GM12878 (cell line): ENCODE results near the gene PIGL. TPM values are rescaled to one million over a fixed set of nuclear protein-coding genes. Genes with fewer than 3 reads are reported as not detected.

Experiments used
- CBX5 ChIP-seq: sonication (generic); IDR thresholded peaks from 2 replicates; pipeline ENCODE4 v1.6.1; 2016; ENCODE audit warnings: low read depth, moderate library complexity, mild to moderate bottlenecking, inconsistent platforms
- CHD2 ChIP-seq: IDR thresholded peaks from 2 replicates; pipeline ENCODE4 v1.6.1; 2011; ENCODE audit warnings: low read depth, low read length, improper control_type of control experiment, borderline replicate concordance
- GATAD2B ChIP-seq: fragments of 450-650 bp; conservative IDR thresholded peaks from 2 replicates; pipeline ENCODE4 v1.6.1; 2017; ENCODE audit warnings: low read depth, mild to moderate bottlenecking, moderate library complexity
- IKZF2 ChIP-seq, 2 experiments: fragments of 450-650 bp; IDR thresholded peaks; 2 replicates each; pipeline ENCODE4 v1.6.1; 2017; ENCODE audit warnings: mild to moderate bottlenecking in 2 of 2, moderate library complexity in 2 of 2
- IRF4 ChIP-seq: IDR thresholded peaks from 2 replicates; pipeline ENCODE4 v1.6.1; 2011; ENCODE audit warnings: low read depth, low read length
- PAX5 ChIP-seq: IDR thresholded peaks from 2 replicates; pipeline ENCODE4 v1.6.1; 2011; ENCODE audit warnings: low read depth, low read length, borderline replicate concordance
- RAD21 ChIP-seq: IDR thresholded peaks from 2 replicates; pipeline ENCODE4 v1.6.1; 2011; ENCODE audit warnings: mild to moderate bottlenecking, low read depth, low read length, moderate library complexity; ENCODE audit not compliant: insufficient read depth
- RELA ChIP-seq: fragments of 450-650 bp; IDR thresholded peaks from 2 replicates; pipeline ENCODE4 v1.8.0; 2014; ENCODE audit warnings: borderline replicate concordance; ENCODE audit not compliant: partially characterized antibody
- SMARCA5 ChIP-seq: fragments of 450-650 bp; IDR thresholded peaks from 2 replicates; pipeline ENCODE4 v1.6.1; 2017; ENCODE audit warnings: mild to moderate bottlenecking
- TAF1 ChIP-seq: IDR thresholded peaks from 2 replicates; pipeline ENCODE4 v1.6.1; 2011; ENCODE audit warnings: mild to moderate bottlenecking, low read depth, low read length, borderline replicate concordance
- TCF3 ChIP-seq: IDR thresholded peaks from 2 replicates; pipeline ENCODE4 v1.6.1; 2012; ENCODE audit warnings: low read depth, mild to moderate bottlenecking, low read length, borderline replicate concordance; ENCODE audit not compliant: insufficient read depth
- ZNF274 ChIP-seq: IDR thresholded peaks from one replicate; pipeline ENCODE4 v1.8.0; 2011; ENCODE audit not compliant: insufficient read length, insufficient read depth
- polyA plus RNA-seq, 11 experiments: library from polyadenylated mRNA; depleted of rRNA in 4 of 11; unstranded in 6 of 11; stranded (reverse) in 5 of 11; fragments of >200 nt; fragmentation: Nextera tagmentation in 4 of 11; fragmentation: Illumina TruSeq in 1 of 11; extraction: Ambion mirVana in 4 of 11; extraction: Trizol in 1 of 11; gene quantifications; 1 replicate in 1 of 11; 2 replicates in 10 of 11; pipeline versions ENCODE4 v1.2.1 to v1.2.3, GENCODE V29; 2011 to 2016; ENCODE audit warnings: inconsistent platforms in 2 of 11, missing spikeins in 2 of 11, low read depth in 1 of 11
- total RNA-seq, 4 experiments: library from RNA; depleted of rRNA in 3 of 4; stranded (reverse); fragments of >200 nt in 3 of 4; fragmentation: Illumina TruSeq in 1 of 4; extraction: Trizol in 1 of 4; gene quantifications; 2 replicates each; pipeline versions ENCODE4 v1.2.1 to v1.2.3, GENCODE V29; 2013 to 2021
- TF ChIP-seq, protein P1 (sequence below): IDR thresholded peaks from 2 replicates; pipeline ENCODE4 v1.6.1; 2012; ENCODE audit warnings: low read depth, low read length, improper control_type of control experiment
- TF ChIP-seq, protein P2 (sequence below): fragments of 450-650 bp; IDR thresholded peaks from 2 replicates; pipeline ENCODE4 v1.6.1; 2017; ENCODE audit warnings: low read depth, mild to moderate bottlenecking, moderate library complexity

PIGL gene
- total and polyA plus RNA-seq, 10 of the 15 experiments (the other 5 are each of a cell fraction or from before 2014, with no cell fraction given) = 25.9 to 52.5 (median 30.2) TPM

DNA sequence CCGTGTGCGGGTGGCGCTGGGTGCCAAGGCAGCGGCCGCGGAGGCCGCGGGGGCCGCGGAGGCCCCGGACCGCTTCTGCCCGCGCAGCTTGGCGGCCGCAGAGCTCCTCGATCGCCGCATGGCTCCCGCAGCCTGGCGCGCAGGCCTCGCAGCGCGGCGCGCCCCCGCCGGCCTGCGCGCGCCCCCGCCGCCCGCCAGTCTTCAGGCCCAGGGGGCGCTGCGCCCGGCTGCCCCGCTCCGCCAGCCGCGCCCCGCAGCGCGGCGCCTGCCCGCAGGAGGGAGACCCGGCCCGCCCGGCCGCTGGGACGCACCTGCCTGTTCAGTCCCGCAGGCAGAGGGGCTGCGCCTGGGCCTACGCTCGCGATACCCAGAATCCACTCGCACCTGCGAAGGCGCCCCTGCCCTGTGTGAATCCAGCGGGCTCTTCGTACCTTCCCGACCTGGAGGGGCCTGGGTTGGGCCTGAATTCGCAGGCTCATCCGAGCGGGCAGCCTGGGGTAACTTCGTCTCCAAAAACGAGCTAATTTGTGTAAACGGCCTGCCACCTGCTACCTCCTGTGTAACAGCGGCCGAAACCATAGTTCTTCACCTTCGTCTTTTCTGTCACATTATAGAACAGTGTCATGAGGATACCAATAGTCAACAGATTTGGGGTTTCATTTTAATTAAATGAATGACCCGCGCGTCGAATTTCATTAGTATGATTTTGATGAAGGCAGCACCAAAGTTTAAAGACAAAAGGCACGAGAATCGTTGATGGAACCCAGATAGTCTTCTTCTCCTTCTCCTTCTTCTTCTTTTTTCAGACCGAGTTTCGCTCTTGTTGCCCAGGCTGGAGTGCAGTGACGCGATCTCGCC, 136.5 kb downstream of the PIGL start, which contains the start of gene CENPV (continued):
- TF ChIP-seq, protein P1, sequence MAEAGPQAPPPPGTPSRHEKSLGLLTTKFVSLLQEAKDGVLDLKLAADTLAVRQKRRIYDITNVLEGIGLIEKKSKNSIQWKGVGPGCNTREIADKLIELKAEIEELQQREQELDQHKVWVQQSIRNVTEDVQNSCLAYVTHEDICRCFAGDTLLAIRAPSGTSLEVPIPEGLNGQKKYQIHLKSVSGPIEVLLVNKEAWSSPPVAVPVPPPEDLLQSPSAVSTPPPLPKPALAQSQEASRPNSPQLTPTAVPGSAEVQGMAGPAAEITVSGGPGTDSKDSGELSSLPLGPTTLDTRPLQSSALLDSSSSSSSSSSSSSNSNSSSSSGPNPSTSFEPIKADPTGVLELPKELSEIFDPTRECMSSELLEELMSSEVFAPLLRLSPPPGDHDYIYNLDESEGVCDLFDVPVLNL = no peak
- peak; percentile 55; the same call in 1 of the 2 replicates for TF ChIP-seq TAF1
- peak; percentile 93; the same call in 1 of the 2 replicates for TF ChIP-seq SMARCA5
- no peak for TF ChIP-seq IKZF2 (IDR thresholded peaks at IDR 0.05)
- 0 out of 2 replicates have a peak, but pooled peaks have one; percentile 31 for TF ChIP-seq CBX5
- peak; percentile 11; the same call in 1 of the 2 replicates for TF ChIP-seq RAD21
- TF ChIP-seq PAX5 = 0 out of 2 replicates have a peak, but pooled peaks have one; percentile 17
- peak; percentile 76 for TF ChIP-seq CHD2
- TF ChIP-seq IRF4 = no peak
- peak; percentile 57; the same call in 1 of the 2 replicates for TF ChIP-seq TCF3
- TF ChIP-seq, protein P2, sequence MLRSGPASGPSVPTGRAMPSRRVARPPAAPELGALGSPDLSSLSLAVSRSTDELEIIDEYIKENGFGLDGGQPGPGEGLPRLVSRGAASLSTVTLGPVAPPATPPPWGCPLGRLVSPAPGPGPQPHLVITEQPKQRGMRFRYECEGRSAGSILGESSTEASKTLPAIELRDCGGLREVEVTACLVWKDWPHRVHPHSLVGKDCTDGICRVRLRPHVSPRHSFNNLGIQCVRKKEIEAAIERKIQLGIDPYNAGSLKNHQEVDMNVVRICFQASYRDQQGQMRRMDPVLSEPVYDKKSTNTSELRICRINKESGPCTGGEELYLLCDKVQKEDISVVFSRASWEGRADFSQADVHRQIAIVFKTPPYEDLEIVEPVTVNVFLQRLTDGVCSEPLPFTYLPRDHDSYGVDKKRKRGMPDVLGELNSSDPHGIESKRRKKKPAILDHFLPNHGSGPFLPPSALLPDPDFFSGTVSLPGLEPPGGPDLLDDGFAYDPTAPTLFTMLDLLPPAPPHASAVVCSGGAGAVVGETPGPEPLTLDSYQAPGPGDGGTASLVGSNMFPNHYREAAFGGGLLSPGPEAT = no peak
- no peak for TF ChIP-seq GATAD2B
- no peak for TF ChIP-seq ZNF274
- no peak for TF ChIP-seq RELA
